ENCODE results near the gene TRNP1.
"Not testable (repeated sequence)": the region's sequence is repeated elsewhere in the genome, so short reads cannot be mapped to it uniquely, and the experiment has no call there.

TRNP1 gene

DNA sequence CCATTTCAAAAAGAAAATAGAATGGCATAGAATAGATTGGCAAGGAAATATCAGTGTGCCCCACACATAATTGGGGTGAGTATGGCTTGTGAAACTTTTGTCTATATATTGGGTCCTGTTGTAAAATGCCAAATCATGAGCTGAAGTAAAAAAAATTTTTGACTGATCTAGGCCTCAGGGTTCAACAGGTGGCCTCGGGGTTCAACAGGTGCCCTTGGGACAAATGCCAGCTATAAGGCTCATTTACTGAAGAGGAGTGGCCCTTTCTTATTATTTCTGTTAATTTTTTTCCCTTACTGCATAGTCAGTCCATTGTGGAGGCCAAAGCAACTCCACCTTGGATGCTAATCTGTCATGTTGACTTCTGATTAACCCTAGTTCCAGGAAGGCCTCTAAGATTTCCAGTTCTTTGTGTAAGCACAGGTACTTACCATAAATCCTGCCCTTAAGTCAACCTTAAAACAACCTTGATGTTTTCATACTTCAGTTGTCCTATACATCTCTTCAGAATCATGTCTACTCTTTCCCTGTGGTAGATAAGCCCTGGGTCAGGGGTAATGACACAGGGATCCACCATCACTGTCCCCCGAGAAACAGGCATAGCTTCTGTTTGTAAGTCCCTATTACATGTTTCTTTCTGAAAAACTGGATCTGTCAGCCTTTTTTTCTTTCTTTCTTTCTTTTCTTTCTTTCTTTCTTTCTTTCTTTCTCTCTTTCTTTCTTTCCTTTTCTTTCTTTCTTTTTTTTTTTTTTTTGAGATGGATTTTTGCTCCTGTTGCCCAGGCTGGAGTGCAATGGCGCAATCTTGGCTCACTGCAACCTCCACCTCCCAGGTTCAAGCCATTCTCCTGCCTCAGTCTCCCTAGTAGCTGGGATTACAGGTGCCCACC, 16.6 kb upstream of the TRNP1 start:
- no peak for DNase-seq

DNA sequence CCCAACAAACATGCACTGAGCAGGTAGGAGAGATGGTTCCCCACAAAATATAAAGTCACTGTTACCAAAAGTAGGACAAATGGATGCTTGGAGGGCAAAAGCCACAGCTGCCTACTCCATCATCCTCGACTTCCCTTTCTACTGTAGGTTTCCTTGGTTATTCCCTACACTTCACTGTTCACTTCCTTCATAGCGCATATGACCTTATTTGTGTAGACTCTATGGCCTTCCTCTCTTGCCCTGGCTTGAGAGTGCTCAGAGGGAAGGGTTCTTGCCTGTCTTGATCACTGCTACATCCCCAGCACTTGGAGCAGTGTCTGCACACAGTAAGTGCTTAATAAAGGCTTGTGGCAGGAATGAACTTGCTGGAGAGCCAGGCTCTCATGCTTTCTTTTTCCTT, 14.6 kb upstream of the TRNP1 start:
- no peak for DNase-seq

DNA sequence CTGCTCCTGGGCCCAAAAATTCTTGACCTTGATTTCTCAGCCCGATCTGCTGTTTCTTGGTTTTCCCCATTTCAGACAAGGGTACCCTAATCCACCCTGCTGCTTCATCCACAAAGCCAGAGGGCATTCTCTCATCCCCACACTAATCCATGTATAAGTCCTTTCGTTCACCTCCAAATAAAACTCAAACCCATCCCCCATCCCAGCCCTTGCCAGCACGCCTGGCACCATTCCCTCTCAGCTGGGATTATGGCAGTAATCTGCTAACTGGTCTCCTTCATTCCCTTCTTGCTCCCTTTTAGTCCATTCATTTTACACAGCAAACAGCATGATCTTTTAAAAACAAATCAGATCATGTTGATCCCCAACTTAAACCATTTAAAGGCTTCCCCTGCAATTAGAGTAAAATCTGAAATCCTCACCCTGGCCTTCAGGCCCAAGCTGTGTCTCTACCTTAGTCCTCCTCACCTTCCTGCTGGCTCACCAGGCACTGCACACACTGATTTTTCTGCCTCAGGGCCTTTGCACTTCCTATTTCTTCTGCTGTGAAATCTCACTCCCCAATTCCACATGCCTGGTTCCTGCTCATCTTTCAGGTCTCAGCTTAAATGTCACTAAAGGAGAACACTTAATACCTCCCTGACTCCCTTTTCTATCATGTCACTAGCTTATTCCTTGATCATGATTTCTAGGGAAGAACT, 12.2 kb upstream of the TRNP1 start:
- no peak for DNase-seq

DNA sequence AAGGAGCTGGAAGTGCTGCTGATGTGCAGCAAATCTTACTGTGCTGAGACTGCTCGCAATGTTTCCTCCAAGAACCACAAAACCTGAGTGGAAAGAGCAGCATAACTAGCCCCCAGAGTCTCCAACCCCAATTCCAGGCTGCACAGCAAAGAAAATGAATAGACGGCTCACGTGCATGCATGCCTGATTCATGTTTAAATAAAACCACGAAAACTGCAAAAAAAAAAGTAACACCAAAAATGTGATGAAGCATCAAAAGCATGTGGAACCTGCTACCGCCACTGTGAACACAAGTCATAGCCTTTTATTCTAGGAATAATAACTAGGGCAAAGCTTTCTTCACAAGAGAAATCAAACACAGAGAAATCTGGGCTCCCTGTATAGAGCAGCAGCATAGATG, 9.6 kb upstream of the TRNP1 start:
- no peak for DNase-seq

DNA sequence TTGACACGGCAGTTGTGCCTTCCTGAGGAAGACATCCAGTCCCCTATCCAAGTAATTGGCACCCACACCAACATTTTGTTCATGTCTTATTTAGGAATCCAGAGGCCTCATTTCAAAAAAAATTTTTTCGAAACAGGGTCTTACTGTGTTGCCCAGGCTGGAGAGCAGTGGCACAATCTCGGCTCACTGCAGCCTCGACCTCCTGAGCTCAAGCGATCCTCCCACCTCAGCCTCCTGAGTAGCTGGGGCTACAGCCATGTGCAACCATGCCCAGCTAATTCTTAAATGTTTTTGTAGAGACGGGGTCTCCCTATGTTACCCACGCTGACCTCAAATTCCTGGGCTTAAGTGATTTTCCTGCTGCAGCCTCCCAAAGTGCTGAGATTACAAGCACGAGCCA, 9.2 kb upstream of the TRNP1 start:
- no peak for DNase-seq

DNA sequence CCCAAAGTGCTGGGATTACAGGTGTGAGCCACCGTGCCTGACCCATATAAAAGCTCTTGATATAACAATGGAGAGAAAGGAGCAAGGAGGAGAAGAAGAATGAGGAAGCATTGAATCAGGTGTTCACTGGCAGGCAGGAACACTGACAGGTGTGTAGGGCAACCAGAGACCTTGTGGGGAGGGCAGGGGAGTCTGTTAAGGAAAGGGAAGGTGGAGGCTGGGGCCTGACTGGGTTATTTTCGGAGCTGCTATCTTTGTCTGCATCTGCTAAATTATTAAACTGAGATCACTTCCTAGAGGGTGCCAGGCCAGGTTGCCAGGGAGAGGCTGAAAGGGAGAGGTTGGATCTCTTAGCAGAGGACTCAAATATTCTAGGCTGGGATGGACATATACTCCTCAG, 6.8 kb upstream of the TRNP1 start:
- DNase-seq, result no peak

DNA sequence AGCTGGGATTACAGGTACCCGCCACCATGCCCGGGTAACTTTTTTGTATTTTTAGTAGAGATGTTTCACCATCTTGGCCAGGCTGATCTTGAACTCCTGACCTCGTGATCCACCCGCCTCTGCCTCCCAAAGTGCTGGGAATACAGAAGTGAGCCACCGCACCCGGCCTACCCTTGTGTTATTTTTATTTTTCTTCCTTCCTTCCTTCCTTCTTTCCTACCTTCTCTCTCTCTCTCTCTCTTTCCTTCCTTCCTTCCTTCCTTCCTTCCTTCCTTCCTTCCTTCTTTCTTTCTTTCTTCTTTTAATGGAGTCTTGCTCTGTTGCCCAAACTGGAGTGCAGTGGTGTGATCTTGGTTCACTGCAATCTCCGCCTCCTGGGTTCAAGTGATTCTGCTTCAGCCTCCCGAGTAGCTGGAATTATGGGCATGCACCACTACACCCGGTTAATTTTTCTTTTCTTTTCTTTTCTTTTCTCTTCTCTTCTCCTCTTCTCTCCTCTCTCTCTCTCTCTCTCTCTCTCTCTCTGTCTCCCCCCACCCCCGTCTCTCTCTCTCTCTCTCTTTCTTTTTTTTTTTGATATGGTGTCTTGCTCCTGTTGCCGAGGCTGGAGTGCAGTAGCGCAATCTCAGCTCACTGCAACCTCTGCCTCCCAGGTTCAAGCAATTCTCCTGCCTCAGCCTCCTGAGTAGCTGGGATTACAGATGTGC, 3.9 kb upstream of the TRNP1 start:
- DNase-seq, result not testable (repeated sequence)

DNA sequence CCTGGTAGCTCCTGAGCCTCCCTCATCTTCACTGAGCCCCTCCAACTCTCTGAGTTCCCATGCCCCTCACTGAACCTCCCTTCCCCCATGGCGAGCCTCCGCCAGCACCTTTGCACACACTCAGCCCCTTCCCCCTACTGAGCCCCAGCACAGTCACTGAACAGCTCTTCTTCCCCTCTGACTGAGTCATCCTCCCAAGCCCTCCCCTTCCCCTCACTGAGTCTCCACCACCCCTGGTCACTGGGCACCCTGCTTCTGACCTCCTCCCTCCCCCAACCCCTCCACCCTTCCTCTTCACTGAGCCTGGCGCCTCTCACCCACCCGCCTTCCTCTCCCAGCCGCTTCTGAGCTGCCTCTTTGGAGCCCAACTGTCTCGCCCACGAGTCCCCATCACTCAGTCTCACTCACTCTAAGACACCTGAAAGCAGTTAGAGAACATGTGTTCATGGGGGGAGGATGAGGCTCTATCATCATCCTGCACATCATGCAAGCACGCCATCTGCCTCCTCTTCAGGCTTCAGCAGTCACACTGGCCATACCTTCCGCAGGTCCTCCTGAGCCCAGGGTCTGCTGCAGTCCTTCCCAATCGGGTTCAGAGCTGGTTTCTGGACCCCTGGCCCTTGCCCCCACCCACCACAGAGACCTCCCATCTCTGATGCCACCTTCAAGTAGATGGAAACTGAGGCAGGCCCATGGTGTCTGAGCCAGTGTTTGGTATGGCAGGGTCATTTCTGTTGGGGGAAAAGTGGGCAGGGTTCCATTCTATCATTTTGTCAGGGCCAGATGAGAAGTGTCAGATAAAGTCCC, 2.0 kb upstream of the TRNP1 start:
- DNase-seq, result no peak

DNA sequence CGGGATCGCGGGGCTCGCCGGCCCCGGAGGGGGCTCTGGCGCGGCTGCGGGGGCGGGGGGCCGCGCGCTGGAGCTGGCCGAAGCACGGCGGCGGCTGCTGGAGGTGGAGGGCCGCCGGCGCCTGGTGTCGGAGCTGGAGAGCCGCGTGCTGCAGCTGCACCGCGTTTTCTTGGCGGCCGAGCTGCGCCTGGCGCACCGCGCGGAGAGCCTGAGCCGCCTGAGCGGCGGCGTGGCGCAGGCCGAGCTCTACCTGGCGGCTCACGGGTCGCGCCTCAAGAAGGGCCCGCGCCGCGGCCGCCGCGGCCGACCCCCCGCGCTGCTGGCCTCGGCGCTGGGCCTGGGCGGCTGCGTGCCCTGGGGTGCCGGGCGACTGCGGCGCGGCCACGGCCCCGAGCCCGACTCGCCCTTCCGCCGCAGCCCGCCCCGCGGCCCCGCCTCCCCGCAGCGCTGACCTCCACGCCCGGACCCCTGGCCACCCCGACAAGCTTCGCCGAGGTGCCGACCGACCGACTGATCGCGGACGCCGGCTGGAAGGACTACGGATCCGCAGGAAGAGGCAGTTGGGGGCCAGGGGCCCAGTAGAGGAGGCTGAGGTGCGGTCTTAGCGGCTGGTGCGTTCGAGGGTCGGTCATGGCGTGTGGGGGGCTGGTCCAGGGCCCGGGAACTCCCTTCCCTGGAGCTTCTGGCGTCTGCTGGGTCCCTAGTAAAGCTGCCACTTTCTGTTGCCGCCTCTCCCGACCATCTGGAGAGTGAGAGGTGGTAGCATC, 711 bp downstream of the TRNP1 start:
- DNase-seq, result no peak

DNA sequence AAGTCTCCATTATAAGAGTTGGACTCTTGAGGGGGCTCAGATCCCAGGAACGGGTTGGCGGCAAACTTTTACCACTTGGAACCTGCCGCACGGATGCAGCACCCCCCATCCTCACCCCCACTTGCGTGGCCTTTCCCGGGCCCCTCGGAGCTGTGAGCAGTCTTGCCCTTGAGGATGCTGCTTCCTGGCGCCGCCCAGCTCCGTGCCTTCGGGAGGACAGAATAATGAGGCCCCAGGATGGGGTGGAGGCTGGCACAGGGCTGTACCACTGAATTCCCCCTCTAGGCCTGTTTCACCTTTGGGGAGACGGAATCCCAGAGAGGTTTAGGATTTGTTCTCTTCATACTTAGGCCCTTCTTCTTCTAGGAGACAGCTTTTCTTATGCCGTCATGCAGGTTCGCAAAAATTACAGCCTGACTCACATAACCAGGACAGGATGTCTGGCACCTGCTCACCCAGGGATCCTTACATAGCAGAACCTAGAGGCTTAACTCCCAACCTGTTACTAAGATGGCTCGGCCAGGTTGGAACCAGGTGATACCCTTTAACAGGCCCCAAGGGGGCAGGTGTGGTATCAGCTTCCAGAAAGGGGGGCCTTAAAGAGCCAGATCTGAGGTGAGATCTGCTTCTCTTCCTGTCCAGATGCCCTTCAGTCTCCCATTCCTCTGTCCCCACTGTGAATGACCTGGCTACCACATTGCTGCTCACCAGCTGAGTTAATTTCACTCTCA, 1.5 kb downstream of the TRNP1 start:
- DNase-seq, result no peak

DNA sequence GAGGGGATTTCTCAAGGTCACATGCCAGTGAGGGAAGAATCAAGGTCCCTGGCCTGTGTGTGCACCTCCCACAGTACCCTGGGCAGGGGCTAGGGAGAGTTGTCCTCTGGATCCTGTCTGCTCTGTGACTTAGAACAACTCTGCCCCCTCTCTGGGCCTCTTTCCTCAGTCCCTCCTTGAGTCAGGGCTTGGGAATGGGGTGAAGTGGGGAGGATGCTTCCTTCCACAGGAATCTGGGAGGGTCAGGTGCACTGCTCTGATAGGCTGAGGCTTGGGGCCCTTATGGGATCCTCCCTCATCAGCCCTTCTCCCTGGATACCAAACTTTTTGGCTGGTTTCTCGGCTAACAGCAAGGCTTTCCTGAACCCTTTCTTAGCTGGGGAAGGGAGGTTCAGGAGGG, 2.5 kb downstream of the TRNP1 start:
- DNase-seq, result no peak

DNA sequence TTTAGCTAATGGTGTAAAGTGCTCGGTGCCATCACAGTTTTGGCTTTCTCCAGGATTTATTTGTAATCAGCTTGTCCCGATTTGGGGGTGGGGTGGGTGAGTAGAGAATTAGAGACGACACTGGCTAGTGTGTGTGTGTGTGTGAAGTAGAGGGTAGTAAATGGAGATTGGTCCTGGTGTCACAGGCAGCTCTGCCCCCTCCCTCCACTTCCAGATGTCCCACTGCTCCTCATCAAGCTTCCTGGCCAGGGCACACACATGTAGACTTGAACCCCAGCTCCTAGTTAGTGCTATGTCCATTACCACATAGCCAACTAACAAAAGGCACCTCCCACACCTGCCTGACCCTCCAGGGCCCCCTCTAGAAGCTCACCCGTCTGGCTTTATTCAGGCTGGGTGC, 3.2 kb downstream of the TRNP1 start:
- no peak for DNase-seq

DNA sequence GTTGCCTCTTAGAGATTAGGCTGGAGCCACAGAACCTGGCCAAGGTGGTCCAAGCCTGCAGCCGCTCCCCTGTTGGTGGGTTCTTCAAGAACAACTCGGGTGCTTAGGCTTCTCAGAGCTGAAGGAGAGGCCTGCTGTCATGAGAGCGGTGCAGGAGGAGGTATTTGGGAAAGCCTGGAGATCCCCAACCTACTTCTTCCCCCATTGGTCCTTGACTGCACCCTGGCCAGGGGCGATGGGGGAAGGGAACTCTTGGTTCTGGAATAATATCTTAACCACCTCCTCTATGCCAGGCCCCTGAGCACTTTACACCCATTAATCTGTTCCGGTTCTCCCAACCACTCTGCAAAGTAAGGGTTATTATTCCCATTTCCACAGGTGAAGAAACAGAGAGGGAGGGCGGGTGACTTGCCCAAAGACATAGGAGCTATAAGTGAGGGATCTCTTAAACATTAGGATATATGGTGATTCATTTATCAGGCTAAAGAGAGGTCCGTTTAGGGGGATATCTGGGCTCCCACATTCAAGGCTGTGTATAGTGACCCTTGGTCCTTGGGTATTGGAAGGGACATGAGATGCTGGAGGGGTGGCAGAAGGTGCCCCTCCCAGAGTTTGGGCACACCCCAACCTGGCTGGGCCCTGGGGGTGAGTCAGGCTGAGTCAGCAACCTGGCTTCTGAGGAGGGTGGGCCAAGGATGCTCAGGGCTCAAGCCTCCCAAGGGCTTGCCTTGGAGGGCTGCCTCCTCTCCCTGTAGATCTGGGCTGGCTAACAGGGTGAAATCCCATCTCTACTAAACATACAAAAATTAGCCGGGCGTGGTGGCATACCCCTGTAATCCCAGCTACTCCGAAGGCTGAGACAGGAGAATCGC, 5.2 kb downstream of the TRNP1 start:
- no peak for DNase-seq

DNA sequence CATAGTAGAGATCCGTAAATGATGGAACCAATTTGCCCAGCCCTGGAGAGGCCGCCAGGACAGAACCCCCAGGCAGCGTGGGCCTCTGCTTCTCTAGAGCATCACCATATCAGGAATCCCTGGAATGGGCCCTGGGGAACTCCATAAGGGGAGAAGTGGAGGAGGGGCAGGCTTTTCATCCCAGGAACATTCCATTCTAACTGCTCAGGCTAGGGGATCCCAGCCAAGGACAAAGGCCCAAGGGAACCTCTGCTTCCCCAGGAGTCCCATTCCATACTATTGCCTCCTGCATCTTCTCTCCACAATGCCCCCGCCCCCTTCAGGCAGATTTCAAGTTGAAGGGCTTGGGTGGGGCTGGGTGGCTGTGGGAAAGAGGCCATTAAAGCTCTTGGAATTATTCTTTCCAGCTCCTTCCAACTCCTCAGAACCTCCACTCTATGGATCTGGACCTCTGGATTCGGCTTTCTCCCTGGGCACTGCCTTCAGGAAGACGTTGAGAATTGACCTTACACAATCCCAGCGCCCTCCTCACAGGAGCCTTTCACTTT, 6.0 kb downstream of the TRNP1 start:
- DNase-seq, result no peak

DNA sequence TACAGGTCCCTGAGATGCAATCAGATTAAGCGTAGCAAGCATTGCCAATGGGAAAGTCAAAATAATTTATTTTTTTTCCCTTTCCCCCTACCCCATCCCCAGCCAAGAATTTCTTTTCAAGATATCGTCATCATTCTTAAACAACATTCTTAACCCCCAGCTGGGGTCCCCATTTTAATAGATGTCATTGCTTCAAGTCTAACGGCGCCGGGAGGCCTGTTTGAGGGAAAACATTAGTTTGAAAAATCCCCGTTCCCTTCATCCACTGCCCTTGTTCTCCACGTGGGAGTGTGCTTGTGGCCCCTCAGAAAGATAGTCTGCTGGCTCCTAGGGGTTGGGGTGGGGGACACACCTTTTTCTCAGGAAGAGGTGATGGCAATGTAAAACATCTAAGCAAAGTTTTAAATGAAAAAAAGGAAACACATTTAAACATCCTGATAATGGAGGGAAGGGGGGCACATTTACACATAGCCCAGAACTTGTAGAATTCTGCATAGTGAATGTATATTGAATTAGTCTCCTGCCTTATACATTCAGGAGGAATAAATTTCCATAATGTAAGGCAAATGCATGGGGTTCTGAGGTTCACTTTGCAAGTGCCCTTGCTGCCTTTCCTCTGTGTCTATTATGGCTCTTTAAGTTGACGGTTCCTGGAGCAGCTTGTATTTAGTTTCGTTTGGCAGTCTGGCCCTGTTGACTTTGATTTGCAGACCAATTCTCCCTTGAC, 6.8 kb downstream of the TRNP1 start:
- DNase-seq, result no peak

DNA sequence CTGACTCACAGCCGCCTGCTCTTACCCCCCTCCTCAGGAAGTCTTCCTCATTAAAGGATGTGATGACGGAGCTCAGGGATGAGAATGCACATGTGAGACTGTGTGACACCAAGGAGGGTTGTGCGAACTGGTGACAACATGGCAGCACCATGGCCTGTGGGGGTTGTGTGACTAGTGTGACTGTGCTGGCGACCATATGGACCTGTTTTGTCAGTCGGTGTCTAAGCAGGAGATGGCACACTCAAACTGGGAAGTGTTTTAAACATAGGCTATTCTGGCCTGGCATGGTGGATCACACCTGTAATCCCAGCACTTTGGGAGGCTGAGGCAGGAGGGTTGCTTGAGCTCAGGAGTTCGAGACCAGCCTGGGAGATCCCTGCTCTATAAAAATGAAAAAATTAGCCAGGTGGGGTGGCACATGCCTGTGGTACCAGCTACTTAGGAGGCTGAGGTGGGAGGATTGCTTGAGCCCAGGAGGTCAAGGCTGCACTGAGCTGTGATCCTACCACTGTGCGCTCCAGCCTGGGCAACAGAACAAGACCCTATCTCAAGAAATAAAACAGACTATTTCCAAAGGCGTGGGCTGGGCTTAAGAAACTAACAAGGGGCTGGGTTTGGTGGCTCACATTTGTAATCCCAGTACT, 7.4 kb downstream of the TRNP1 start:
- DNase-seq, result no peak

DNA sequence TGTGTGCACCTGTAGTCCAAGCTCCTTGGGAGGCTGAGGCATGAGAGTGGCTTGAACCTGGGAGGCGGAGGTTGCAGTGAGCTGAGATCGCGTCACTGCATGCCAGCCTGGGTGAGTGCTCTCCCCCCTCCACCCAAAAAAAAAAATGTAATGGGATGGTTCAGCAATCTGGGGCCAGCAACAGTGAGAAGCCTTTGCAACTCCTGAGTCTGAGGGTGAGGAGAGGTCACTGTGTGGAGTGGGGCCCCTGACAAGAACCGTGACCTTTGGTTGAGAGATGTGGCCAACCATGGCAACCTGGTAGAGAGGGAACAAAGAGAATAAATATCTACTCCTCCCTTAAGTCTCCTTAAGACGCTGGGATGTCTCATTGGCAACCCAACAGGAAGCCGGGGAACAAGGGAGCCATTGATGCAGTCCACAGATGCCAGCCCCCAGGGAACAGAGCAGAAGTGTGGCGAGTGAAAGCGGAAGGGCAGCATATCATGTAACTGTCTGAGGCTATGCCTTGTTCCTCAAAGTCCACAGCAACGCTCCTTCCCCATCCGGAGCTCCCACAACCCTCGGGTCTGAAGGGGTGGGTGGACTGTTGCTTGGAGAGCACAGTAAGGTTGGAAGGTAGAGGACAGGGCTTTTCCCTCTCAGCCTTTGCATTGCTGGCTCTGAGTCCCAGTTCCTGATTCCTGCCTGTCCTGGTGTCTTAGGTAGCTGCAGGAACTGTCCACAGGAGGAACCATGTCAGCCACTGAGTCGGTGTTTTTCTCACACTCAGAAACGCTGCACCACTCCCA, 8.3 kb downstream of the TRNP1 start:
- DNase-seq, result no peak
